NCI-H446 (cell line): ENCODE results near the gene DAPP1.
"Not testable (repeated sequence)": the region's sequence is repeated elsewhere in the genome, so short reads cannot be mapped to it uniquely, and the experiment has no call there.

Experiments
- DNase-seq, 2 experiments: peaks; one replicate each; lab custom pipeline; 2025; lab: John Stamatoyannopoulos, UW

DAPP1 gene

DNA sequence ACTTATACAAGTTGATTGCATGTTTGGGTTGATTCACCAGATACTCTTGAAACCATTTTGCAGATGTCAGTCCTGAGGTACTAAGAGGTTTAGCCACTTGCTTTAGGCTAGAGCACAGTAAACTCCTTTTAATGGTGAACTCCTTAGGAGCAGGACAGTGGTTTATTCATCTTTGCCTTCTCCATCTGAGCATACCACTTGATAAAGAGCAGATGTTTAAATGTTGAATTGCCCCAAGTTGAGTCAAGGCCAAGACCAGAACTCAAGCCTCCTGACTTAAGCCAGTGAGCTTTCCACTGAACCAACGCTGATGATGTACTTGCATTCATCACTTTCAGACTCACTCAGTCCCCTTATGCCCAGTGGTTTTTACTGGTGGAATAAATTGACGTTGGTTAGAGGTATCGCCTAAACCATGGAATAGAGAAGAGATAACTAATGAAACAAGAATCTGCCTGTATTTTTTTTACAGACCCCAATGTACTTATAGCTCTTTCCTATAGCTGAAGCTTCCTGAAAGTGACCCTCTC is 7.5 kb downstream of the DAPP1 start:
- no peak for DNase-seq

DNA sequence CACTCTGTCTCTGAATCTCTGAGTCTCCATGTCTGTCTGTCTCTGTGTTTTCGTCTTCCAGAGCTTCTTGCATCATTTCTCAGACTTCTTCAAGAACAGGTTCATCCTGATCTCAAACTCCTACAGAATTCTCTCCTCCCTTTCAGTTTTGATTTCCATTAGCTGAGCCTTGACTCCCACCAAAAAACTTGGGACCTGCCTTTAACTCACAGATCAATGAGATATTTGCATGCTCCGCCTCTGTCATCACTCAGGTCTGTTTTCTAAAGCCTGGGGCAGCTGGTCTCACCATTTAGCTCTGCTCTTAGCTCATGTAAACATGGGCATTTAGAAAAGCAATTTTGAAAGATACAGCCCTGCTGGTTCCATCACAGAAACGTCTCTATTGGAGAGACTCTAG is 8.6 kb downstream of the DAPP1 start:
- DNase-seq: no peak

DNA sequence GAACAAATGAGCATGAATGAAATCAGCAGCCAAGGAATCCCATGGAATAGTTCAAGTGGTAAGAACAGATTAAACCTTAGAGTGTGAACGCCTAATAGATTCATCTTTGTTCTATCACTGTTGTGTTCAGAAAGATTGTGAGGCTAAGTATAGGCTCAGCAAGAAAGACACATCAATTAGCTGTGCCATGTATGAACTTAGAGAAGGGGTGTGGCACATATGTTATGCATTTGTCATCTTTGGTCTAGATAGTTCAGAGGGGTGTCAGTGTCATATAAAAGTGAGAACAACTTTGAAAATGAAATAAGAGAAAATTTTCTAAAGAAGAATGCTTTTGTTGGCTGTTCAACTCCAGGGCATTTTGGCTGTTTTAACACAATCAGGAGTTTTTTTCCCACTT is 9.4 kb downstream of the DAPP1 start:
- no peak for DNase-seq

DNA sequence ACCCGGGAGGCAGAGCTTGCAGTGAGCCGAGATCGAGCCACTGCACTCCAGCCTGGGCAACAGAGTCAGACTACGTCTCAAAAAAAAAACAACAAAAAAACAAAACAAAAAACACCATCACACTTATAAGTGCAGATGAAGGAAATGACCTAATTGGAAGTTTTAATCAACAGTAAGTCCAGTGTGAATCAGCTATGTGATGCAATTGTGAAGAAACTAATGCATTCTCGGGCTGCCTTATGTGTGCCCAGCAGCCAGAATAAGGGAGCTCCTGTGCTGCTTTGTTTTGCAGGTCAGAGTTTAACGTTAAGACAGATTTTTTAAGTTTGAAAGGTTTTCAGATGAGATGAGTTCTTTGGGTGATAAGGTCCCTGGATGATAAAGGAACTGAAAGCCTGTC is 10.8 kb downstream of the DAPP1 start:
- no peak for DNase-seq

DNA sequence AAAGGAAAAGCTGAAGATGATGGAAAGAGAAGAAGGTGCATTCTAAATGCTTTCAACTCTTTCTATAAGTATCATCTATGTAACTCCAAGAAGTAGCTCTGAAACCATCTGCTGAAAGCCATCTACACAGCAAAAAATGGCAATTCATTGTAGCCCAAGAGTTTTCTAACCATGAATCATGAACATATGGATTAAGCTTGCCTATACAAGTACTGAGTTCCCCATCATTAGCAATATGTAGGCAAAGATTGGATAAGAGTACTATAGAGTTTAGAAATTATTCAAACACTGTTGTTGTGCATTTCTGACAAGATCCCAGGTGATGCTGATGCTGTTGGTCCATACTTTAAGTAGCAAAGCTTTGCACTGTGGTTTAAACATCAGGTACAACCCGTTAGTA is 11.2 kb downstream of the DAPP1 start:
- DNase-seq: no peak

DNA sequence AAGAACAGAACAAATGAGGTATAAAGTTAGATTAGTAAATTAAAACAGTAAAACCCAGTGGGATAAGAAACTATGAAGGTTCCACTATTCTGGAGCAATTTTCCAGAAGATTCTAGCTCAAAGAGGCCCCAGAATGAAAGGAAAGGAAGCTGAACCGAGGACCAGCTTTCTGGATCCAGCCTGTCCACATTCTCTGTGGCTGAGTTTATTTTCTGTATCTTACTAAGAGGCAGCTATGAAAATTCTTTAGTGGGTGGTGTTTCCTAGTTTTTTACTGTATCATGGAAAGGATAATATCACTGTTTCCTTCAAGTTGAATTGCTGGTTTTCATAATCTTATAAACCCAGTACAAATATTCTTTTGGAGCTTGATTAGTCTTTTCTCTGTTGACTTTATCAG is 11.8 kb downstream of the DAPP1 start:
- no peak for DNase-seq

DNA sequence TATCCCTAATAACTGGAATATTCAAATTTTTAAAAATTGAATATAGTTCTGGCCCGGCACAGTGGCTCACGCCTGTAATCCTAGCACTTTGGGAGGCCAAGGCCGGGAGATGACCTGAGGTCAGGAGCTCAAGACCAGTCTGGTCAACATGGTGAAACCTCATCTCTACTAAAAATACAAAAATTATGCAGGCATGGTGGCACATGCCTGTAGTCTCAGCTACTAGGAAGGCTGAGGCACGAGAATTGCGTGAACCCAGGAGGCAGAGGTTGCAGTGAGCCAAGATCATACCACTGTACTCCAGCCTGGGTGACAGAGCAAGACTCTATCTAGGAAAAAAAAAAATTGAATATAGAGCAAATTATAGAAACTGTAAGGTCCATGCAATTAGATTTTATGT is 13.4 kb downstream of the DAPP1 start:
- not testable (repeated sequence) for DNase-seq

DNA sequence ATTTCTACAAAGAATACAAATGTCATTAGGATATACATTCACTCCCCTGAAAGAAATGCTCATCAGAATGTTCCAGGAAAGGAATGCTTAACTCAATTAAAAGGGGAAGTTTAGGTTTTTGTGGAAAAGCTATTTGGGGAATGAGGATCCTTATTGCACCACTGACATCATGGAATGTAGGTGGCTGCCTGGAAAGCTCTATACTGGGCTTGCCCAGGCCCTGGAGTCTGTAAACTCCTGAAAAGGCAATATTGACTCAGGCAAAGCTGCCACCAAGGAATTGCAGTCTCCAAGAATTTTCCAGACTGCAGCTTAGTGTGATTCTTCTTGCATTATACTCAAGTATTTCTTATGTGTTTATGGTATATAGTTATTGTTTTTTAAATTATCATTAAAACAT is 15.7 kb downstream of the DAPP1 start:
- no peak for DNase-seq

DNA sequence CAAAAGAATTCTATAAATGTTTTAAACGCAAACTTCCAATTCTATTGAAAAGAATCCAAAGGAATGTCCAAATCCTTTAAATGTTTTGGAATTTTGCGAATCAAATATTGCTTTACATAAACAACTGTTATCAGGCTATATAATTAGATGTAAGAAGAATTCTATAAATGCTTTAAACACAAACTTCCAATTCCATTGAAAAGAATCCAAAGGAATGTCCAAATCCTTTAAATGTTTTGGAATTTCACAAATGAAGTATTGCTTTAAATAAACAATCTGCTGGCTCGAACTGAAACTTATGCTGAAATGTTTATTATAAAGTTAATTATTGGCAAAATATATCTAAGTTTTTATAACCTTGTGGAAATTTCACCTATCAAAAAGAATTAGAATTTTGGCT is 16.1 kb downstream of the DAPP1 start:
- no peak for DNase-seq

DNA sequence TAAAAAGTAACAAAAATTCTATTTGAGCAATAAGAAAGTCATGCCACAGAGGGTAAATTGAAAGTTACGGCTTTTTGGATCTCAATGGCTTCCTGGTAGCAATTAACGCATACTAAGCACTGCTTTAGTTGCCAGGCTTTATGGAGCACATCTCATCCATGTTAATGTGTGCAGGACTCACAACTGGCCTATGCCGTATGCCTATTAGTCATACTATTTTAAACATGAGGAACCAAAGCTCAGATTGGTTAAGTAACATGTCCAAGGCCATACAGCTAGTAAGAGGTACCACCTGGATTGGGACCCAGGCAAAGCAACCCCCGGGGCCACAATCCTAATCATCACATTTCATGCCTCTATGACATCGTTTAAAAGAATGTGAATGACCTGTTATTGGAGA is 17.1 kb downstream of the DAPP1 start:
- DNase-seq: no peak

DNA sequence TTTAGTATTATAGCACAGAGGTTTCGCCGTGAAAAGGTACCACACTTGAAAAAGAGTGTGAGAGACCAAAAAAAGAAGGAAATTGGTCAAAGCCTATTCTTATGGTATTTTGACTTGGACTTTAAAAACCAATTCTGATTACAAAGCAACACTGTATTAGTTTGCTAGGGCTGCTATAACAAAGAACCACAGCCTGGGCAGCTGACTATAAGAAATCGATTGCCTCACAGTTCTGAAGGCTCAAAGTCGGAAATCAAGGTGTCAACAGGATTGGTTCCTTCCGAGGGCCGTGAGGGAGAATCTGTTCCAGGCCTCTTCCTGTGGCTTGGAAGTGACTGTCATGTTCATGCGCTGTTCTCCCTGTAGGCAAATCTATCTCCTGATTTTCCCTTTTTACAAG is 17.9 kb downstream of the DAPP1 start:
- DNase-seq: no peak

DNA sequence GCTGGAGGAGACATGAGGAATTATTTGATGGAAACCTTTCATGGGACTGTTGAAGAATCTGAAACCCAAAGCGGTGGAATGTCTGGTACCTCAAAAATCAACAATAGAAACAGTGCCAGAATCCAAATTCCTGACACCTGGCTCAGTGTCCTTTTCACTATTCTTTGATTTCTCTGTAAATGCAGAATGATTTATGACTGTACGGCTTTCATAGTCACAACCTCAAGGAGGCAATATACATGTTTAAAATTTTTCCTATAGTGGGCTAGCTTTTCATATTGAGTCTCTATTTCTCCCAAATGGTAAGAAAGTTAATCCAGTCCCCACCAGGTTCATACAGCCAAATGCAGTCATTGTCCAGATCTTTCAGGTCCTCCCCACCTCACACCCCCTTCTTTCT is 19.3 kb downstream of the DAPP1 start:
- DNase-seq: no peak

DNA sequence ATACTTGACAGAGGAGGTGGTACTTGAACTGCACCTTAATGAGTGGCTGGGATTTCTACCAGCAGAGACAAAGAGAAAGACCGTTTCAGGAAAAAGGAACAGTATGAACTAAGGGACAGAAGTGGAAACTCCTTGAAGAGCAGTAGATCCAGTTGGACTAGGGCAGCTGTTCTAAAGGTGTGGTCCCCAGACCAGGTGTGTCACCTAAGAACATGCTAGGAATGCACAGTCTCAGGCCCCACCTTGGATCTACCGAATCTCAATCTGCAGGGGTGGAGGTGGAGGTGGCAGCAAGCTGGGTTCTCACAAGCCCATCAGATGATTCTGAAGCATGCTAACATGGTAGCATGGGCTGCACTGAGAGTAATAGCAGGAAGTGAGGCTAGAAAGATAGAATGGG is 22.3 kb downstream of the DAPP1 start:
- DNase-seq: no peak

DNA sequence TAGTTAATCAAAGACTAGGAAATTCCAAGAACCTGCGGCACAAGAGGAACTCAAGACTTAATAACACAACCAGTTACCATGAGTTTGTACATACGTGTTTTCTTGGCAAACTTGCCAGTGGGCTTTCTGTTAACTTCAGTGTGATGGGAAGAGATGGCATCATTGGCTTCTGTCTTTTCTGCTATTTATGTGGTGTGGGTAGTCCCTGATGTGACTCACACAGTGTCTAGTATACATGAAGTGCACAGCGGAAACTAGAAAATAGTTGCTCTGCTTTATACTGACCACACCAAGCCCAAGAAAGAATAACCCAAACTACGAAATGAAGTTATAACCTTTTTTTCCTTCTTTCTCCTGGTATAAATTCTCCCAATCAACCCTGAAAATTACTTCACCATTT is 24.5 kb downstream of the DAPP1 start:
- no peak for DNase-seq

DNA sequence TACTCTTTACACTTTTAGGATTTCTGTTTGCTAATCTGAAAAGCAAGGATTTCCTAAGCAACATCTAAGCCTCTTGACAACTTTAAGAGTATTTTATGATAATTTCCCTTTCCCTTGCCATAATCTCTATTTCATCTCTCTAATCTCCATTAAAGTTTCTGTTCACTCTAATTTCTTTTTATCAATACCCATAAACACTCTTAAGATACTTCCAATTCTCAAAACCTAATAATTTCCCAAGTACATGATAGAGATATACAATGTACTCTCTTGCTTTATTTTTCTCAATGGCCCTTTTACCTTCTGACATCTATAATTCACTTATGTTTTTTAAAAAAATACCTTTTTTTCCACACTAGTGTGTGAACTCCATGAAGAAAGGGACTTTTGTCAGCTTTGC is 26.8 kb downstream of the DAPP1 start:
- DNase-seq: no peak

DNA sequence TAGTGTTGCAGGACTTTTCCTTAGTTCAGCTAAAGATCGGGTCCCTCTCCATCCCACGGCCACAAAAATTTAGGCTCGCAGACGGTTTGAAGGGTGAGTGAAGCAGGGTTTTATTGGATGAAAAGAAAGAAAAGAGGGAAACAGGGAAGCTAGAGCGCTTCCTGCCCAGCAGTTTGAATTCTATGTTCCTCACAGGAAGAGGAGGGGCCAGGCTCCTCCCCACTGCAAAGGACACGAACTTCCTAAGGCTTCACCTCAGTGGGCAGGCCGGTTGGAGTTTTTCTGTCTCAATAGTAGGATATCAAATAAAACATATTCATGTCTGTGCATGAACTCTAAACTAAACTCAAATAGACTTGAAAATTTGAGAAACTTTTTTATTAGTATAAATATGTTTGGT is 27.4 kb downstream of the DAPP1 start:
- DNase-seq: no peak

DNA sequence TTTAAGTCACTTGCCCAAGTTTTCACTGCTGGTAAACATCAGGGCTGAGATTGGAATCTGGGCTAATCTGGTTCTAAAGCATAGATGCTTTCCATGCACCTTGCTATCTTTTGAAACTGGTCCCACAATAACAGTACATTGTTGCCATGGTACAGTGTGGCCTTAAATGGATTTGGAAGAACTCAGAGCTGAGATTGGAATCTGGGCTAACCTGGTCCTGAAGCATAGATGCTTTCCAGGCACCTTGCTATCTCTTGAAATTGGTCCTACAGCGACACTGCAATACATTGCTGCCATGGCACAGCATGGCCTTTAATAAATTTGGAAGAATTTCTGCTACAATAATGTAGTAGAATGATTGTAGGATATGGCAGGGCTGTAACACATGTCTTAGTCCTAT is 28.6 kb downstream of the DAPP1 start:
- no peak for DNase-seq

DNA sequence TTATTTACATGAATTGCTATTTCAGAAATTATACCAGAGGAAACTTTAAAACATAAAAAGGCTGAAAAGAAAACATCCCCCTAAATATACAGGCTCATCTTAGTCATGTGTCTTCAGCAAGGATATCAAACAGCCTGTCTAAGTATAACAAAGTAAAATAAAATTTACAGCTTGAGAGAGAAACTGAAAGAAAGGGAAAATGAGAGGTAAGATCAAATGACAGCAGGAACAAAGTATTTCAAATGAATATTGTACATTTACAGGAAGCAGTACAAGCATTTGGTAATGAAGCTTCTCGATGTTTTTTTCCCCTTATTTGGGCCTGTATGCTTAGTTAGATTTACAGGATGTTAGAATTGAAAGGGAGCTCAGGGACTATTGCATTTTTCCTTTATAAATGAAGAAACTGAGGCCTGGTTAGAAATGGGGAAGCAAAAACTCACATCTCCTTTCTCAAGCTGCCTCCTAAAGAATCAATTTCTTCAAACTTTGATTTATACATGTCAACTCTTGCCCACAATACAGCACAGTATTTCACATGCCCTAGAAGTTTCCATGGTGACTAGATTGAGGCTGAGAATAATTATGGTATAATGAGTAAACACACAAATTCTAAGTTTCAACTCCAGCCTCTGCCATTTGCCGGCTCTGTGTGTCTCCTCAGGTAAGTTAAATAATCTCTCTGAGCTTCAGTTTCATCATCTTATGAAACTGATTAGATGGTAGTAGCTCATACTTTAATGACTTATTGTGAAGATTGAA is 29.3 kb downstream of the DAPP1 start:
- no peak for DNase-seq

DNA sequence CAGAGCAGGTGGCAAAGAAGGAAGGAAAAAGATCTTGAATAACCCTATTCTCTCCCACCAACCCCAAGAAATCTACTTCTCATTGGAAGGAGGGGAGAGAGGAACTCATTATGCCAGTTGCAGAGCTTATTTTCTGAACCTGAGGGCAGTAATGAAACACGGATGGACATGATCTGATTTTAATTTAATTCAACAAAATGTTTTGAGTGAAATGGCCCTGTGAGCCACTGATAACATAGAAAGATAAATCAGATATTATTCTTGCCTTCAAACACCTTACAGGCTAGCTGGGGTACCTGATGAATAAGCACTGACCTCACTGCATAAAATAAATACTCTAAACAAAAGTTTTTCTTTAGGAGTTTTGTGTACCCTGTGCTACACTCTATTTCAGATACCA is 30.3 kb downstream of the DAPP1 start:
- no peak for DNase-seq

DNA sequence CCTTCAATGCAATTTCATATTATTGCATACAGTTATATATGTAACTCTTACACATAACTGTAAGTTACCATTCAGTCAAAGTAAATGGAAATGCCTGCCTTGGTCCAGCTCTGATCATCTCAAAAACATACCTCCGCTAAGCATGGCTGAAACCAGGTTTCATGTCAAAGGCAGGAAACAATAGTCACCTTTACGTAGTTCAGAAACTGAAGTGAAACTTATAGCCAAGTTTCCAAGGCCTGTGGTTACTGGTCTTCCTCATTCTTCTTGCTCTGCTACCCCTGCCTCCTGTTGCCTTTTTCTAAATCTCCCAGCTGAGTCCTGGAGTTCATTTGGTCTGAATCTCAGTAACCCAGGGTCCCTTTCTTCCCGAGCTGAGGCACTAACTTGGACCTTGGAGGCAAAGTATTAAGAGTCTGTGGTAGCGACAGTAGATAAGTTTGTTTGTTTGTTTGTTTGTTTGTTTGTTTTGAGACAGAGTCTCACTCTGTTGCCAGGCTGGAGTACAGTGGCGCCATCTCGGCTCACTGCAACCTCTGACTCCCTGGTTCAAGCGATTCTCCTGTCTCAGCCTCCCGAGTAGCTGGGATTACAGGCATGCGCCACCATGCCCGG is 30.8 kb downstream of the DAPP1 start:
- DNase-seq: no peak

DNA sequence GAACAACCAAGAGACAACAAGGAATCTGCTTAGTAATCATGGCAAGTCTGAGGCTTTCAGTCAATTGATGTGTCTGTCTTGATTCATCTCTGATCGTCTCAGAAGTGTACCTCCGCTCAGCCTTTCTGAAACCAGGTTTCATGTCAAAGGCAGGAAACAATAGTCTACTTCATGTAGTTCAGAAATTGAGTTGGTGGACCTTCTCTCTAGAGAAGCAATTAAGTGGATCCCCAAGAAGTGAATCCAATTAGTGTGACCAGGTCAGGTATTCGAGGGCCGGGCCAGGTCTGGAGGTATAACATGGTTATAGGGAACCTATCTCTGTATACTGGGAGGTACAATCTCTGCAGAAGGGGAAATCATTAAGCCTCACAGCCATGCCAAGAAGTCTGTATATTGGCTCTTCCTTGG is 32.0 kb downstream of the DAPP1 start:
- DNase-seq: no peak

DNA sequence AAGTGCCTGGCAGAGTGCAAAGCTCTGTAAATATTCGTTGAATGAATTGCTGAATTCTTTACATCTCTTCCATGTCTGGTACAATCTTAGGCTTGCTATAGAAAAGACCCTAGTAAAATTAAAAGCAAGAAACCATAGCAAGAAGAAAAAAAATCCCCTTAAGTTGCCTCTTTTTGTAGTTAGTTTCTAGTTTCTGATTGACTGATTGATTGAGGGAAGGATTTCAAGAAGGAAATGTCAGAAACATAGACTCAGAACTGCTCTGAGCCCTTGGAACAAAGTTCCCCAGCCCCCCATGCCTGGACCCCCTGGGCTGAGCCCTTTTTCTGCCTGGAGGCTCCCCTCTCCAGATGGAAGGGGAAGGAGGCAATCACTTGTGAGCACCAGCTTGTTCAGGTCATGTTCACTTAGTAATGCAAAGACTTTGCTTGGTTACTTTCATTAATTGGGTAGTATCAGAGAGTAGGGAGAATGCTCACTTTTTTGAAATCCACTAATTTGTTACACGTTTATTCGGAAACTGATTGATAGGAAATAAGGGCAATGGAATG is 35.6 kb downstream of the DAPP1 start:
- no peak for DNase-seq

DNA sequence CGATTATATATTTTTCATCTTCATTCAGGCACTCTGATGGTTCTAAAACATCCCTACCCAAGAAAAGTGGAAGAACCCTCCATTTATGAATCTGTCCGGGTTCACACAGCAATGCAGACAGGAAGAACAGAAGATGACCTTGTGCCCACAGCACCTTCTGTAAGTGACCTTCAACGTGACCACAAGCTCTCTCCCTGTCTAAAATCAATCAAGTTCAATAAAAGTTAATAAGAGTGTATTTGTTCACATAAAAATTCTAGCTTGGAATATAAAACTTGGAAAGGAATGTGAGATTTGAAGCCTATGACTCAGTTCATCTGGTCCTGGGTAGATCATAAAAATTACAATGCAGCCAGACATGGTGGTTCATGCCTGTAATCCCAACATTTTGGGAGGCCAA is 36.6 kb downstream of the DAPP1 start:
- DNase-seq: no peak

DNA sequence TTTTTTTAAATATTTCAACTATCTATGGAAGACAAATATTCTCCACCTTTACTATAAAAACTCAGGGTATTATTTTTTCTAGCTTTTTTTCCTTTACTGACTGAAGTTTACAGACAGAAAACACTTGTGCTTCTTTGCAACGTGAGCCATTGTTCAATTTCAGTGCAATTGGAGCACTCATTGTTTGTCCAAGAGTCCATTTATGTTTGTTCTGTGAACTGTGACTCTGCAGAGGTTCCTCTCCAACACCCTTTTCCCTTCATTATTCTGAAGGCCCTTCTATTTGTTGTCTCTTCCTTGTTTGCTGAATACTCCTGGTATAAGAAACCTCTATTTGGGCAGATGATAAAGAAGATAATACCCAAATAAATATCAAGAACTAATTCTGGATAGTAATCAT is 37.4 kb downstream of the DAPP1 start:
- no peak for DNase-seq
